HepG2 (cell line): ENCODE measurements around the gene ZNF419. TPM values are rescaled to one million over a fixed set of nuclear protein-coding genes. Genes with fewer than 3 reads are reported as not detected.

Experiments
- ARID4A ChIP-seq: sonication (generic); formaldehyde crosslinking; IDR thresholded peaks from 2 replicates; pipeline ENCODE4 v1.5.0; 2020; ENCODE audit warnings: mild to moderate bottlenecking, missing genetic modification reagents, borderline replicate concordance
- ARNT ChIP-seq: fragments of 450-650 bp; IDR thresholded peaks from 2 replicates; pipeline ENCODE4 v1.6.1; 2017
- ARNTL ChIP-seq: sonication (generic); formaldehyde crosslinking; IDR thresholded peaks from 2 replicates; pipeline ENCODE4 v1.4.0; 2020; ENCODE audit warnings: mild to moderate bottlenecking, missing genetic modification reagents
- ATRX ChIP-seq: sonication (generic); formaldehyde crosslinking; IDR thresholded peaks from 2 replicates; pipeline ENCODE4 v1.4.0; 2020; ENCODE audit warnings: missing genetic modification reagents, borderline replicate concordance
- CEBPG ChIP-seq: IDR thresholded peaks from 2 replicates; pipeline ENCODE4 v1.6.1; 2016
- FOXA3 ChIP-seq: IDR thresholded peaks from 2 replicates; pipeline ENCODE4 v1.6.1; 2016; ENCODE audit warnings: missing genetic modification reagents, missing compliant biosample characterization
- GABPA ChIP-seq, 2 experiments: IDR thresholded peaks; 2 replicates each; pipeline ENCODE4 v1.6.1; 2011 to 2016; ENCODE audit warnings: low read depth in 2 of 2, low read length in 1 of 2, missing biosample characterization in 1 of 2, missing genetic modification characterization in 1 of 2
- HMGXB4 ChIP-seq, 2 experiments: sonication (generic) in 1 of 2; formaldehyde crosslinking in 1 of 2; IDR thresholded peaks; 2 replicates each; pipeline versions ENCODE4 v1.4.0 to v1.6.1; 2018 to 2020; ENCODE audit warnings: missing genetic modification reagents in 2 of 2, borderline replicate concordance in 1 of 2, low read depth in 1 of 2, mild to moderate bottlenecking in 1 of 2, missing biosample characterization in 1 of 2
- KAT7 ChIP-seq: IDR thresholded peaks from 2 replicates; pipeline ENCODE4 v1.6.1; 2018; ENCODE audit warnings: borderline replicate concordance, missing compliant biosample characterization
- POGZ ChIP-seq: sonication (generic); formaldehyde crosslinking; IDR thresholded peaks from 2 replicates; pipeline ENCODE4 v1.4.0; 2020; ENCODE audit warnings: mild to moderate bottlenecking, missing genetic modification reagents
- RBAK ChIP-seq: sonication (generic); formaldehyde crosslinking; IDR thresholded peaks from 2 replicates; pipeline ENCODE4 v1.5.1; 2020; ENCODE audit warnings: mild to moderate bottlenecking, missing genetic modification reagents
- SP2 ChIP-seq: sonication (generic); formaldehyde crosslinking; IDR thresholded peaks from 2 replicates; pipeline ENCODE4 v1.5.1; 2020; ENCODE audit warnings: mild to moderate bottlenecking, missing genetic modification reagents
- TFDP2 ChIP-seq: sonication (generic); formaldehyde crosslinking; IDR thresholded peaks from 2 replicates; pipeline ENCODE4 v1.4.0; 2020; ENCODE audit warnings: missing genetic modification reagents
- YEATS4 ChIP-seq: sonication (generic); formaldehyde crosslinking; IDR thresholded peaks from 2 replicates; pipeline ENCODE4 v1.4.0; 2020; ENCODE audit warnings: missing genetic modification reagents, borderline replicate concordance
- ZKSCAN1 ChIP-seq: fragments of 150-350 bp; IDR thresholded peaks from 2 replicates; pipeline ENCODE4 v1.6.1; 2014; ENCODE audit warnings: low read length
- ZNF335 ChIP-seq: sonication (generic); formaldehyde crosslinking; IDR thresholded peaks from 2 replicates; pipeline ENCODE4 v1.4.0; 2020; ENCODE audit warnings: missing genetic modification reagents
- ZNF33A ChIP-seq: sonication (generic); formaldehyde crosslinking; IDR thresholded peaks from 2 replicates; pipeline ENCODE4 v1.5.1; 2020; ENCODE audit warnings: missing genetic modification reagents, mild to moderate bottlenecking, moderate library complexity, borderline replicate concordance
- ZNF574 ChIP-seq: sonication (generic); formaldehyde crosslinking; IDR thresholded peaks from 2 replicates; pipeline ENCODE4 v1.4.0; 2020; ENCODE audit warnings: missing genetic modification reagents
- ZNF891 ChIP-seq: sonication (generic); formaldehyde crosslinking; IDR thresholded peaks from 2 replicates; pipeline ENCODE4 v1.5.0; 2020; ENCODE audit warnings: mild to moderate bottlenecking, missing genetic modification reagents
- polyA plus RNA-seq, 8 experiments: library from polyadenylated mRNA; depleted of rRNA in 3 of 8; stranded (reverse) in 7 of 8; unstranded in 1 of 8; fragments of >200 nt; fragmentation: Illumina TruSeq in 4 of 8; extraction: Trizol in 4 of 8; gene quantifications; 2 replicates each; pipeline versions ENCODE4 v1.2.1 to v1.2.3, GENCODE V29; 2011 to 2016; ENCODE audit warnings: low read depth in 4 of 8, missing spikeins in 1 of 8, mixed read lengths in 1 of 8; ENCODE audit not compliant: insufficient read depth in 1 of 8
- total RNA-seq, 5 experiments: library from RNA; depleted of rRNA; stranded (reverse); fragments of >200 nt; fragmentation: Illumina TruSeq; extraction: Trizol; gene quantifications; 2 replicates each; pipeline ENCODE4 v1.2.3, GENCODE V29; 2016; ENCODE audit warnings: low read depth in 1 of 5

The ZNF419 gene
- total and polyA plus RNA-seq, 2 of the 13 experiments (the other 11 are each of a cell fraction or from before 2014, with no cell fraction given) = 8.5 to 8.8 TPM

GRCh38 chr19:57477191-57478008, 10.2 kb upstream of the ZNF419 start, which contains the start of gene ZNF772 (continued):
- TF ChIP-seq YEATS4 (CRISPR knock-in tag) = peak; percentile 73; the same call in 1 of the 2 replicates
- peak; percentile 64 for TF ChIP-seq TFDP2 (CRISPR knock-in tag)
- TF ChIP-seq ZNF335 (CRISPR knock-in tag) = peak; percentile 41; the same call in 1 of the 2 replicates
- 0 out of 2 replicates have a peak, but pooled peaks have one; percentile 14 for TF ChIP-seq RBAK (CRISPR knock-in tag)
- peak; percentile 73; the same call in 1 of the 2 replicates for TF ChIP-seq ZNF574 (CRISPR knock-in tag)
- peak; percentile 89 for TF ChIP-seq ARID4A (CRISPR knock-in tag)
- TF ChIP-seq ZNF33A (CRISPR knock-in tag) = 0 out of 2 replicates have a peak, but pooled peaks have one; percentile 70
- TF ChIP-seq ZKSCAN1 = no peak
- TF ChIP-seq ARNT = no peak
- TF ChIP-seq GABPA (IDR thresholded peaks at IDR 0.05; ENCODE audit: low read depth, low read length) = peak; percentile 87
- peak; percentile 99 for TF ChIP-seq GABPA (CRISPR knock-in tag; IDR thresholded peaks at IDR 0.05; ENCODE audit: low read depth)
- peak; percentile 72 for TF ChIP-seq CEBPG (CRISPR knock-in tag)
- peak; percentile 35; the same call in 1 of the 2 replicates for TF ChIP-seq ZNF891
- TF ChIP-seq KAT7 (CRISPR knock-in tag) = peak; percentile 77; the same call in 1 of the 2 replicates
- TF ChIP-seq ARNTL (CRISPR knock-in tag) = no peak
- no peak for TF ChIP-seq ATRX (CRISPR knock-in tag)
- peak in 1 of 2 experiments; percentile 77; a peak in 2 of 4 replicates for TF ChIP-seq HMGXB4 (CRISPR knock-in tag; IDR thresholded peaks at IDR 0.05; ENCODE audit: borderline replicate concordance in 1 of 2, low read depth in 1 of 2)
- TF ChIP-seq FOXA3 (CRISPR knock-in tag) = peak; percentile 18; the same call in 1 of the 2 replicates
- TF ChIP-seq SP2 (CRISPR knock-in tag) = peak; percentile 96
- TF ChIP-seq POGZ (CRISPR knock-in tag) = 0 out of 2 replicates have a peak, but pooled peaks have one; percentile 22
